GM15510 (cell line): ENCODE results near the gene TMC6.
A peak's percentile ranks its signal among the peaks of the same experiment; 100 is the strongest.

Experiments used
- POLR2A ChIP-seq: IDR thresholded peaks from 3 replicates; pipeline ENCODE4 v1.6.1; 2011; ENCODE audit warnings: borderline replicate concordance; ENCODE audit not compliant: insufficient read length; ENCODE audit errors: extremely low read depth

TMC6 gene

GRCh38 chr17:78168242-78168902 is 39.8 kb upstream of the TMC6 start, which contains the start of gene SYNGR2:
SYNGR2 (plus strand) TSS chr17:78168581; CDS start chr17:78168617, 36 bp downstream.
- peak; percentile 89 for TF ChIP-seq POLR2A

GRCh38 chr17:78166416-78166815 is 37.9 kb upstream of the TMC6 start:
- TF ChIP-seq POLR2A, result no peak

- TF ChIP-seq POLR2A, result no peak
These were observed 36.4 kb upstream of the TMC6 start for GRCh38 chr17:78164748-78165607.

- TF ChIP-seq POLR2A, result no peak
These were observed 35.6 kb upstream of the TMC6 start for GRCh38 chr17:78163881-78164747.

GRCh38 chr17:78159575-78160158 is 31.1 kb upstream of the TMC6 start:
- TF ChIP-seq POLR2A, result no peak

GRCh38 chr17:78154903-78155811 is 26.6 kb upstream of the TMC6 start:
- TF ChIP-seq POLR2A, result peak; percentile 25

GRCh38 chr17:78151514-78152008 is 23.0 kb upstream of the TMC6 start:
- TF ChIP-seq POLR2A, result no peak

- no peak for TF ChIP-seq POLR2A
These were observed 19.9 kb upstream of the TMC6 start for GRCh38 chr17:78148286-78149016.

GRCh38 chr17:78147315-78147998 is 18.9 kb upstream of the TMC6 start:
- peak; percentile 14 for TF ChIP-seq POLR2A

- TF ChIP-seq POLR2A, result no peak
These were observed 18.3 kb upstream of the TMC6 start for GRCh38 chr17:78146881-78147280.

- TF ChIP-seq POLR2A, result no peak
These were observed 17.9 kb upstream of the TMC6 start for GRCh38 chr17:78146471-78146869.

- TF ChIP-seq POLR2A, result no peak
These were observed 16.4 kb upstream of the TMC6 start for GRCh38 chr17:78144736-78145641.
